H9 (cell line): Measurements from ENCODE around the gene RNF157. TPM values are rescaled to one million over a fixed set of nuclear protein-coding genes. Genes with fewer than 3 reads are reported as not detected.

Experiments used
- DNase-seq: peaks from one replicate; pipeline ENCODE4 v3.0.0-alpha.2; 2017
- H2AFZ ChIP-seq: one replicate; pipeline ENCODE4 v1.6.1; 2013; ENCODE audit warnings: mild to moderate bottlenecking, low read length, control low read depth, moderate library complexity
- H2AK5ac ChIP-seq: 2 replicates; pipeline ENCODE4 v1.6.1; 2013; ENCODE audit warnings: low read length, control low read depth, mixed read lengths; ENCODE audit not compliant: insufficient read length
- H2BK120ac ChIP-seq: one replicate; pipeline ENCODE4 v1.6.1; 2013; ENCODE audit warnings: low read depth, mild to moderate bottlenecking, low read length, control low read depth, inconsistent platforms; ENCODE audit not compliant: poor library complexity, severe bottlenecking
- H2BK12ac ChIP-seq: 2 replicates; pipeline ENCODE4 v1.6.1; 2013; ENCODE audit warnings: low read length, control low read depth, mixed read lengths, low read depth; ENCODE audit not compliant: insufficient read length
- H2BK15ac ChIP-seq: 2 replicates; pipeline ENCODE4 v1.6.1; 2013; ENCODE audit warnings: low read depth, low read length, control low read depth
- H2BK20ac ChIP-seq: one replicate; pipeline ENCODE4 v1.6.1; 2013; ENCODE audit warnings: low read depth, mild to moderate bottlenecking, low read length, control low read depth, inconsistent platforms; ENCODE audit not compliant: poor library complexity, severe bottlenecking
- H2BK5ac ChIP-seq: 2 replicates; pipeline ENCODE4 v1.6.1; 2013; ENCODE audit warnings: low read length, control low read depth, mixed read lengths; ENCODE audit not compliant: insufficient read length
- H3K14ac ChIP-seq: 2 replicates; pipeline ENCODE4 v1.6.1; 2013; ENCODE audit warnings: low read length, control low read depth; ENCODE audit not compliant: insufficient read depth
- H3K18ac ChIP-seq: 2 replicates; pipeline ENCODE4 v1.6.1; 2013; ENCODE audit warnings: low read depth, mild to moderate bottlenecking, mixed read lengths, low read length, control low read depth; ENCODE audit not compliant: insufficient read length
- H3K23ac ChIP-seq: 2 replicates; pipeline ENCODE4 v1.6.1; 2013; ENCODE audit warnings: low read length, control low read depth, mixed read lengths, low read depth; ENCODE audit not compliant: insufficient read length
- H3K23me2 ChIP-seq: 2 replicates; pipeline ENCODE4 v1.6.1; 2013; ENCODE audit warnings: low read depth, mild to moderate bottlenecking, mixed read lengths, low read length, control low read depth; ENCODE audit not compliant: insufficient read length, poor library complexity, severe bottlenecking
- H3K27ac ChIP-seq: 2 replicates; pipeline ENCODE4 v1.5.1; 2013; ENCODE audit warnings: low read length, control low read depth, mixed read lengths, low read depth; ENCODE audit not compliant: insufficient read length
- H3K27me3 ChIP-seq: 2 replicates; pipeline ENCODE4 v1.6.1; 2013; ENCODE audit warnings: low read length, control low read depth, inconsistent platforms; ENCODE audit not compliant: insufficient read depth
- H3K4ac ChIP-seq: 2 replicates; pipeline ENCODE4 v1.6.1; 2013; ENCODE audit warnings: low read depth, mild to moderate bottlenecking, control low read depth, inconsistent platforms, low read length, moderate library complexity
- H3K4me1 ChIP-seq: 2 replicates; pipeline ENCODE4 v1.6.1; 2013; ENCODE audit warnings: low read length, control low read depth, inconsistent platforms; ENCODE audit not compliant: insufficient read depth
- H3K4me2 ChIP-seq: 2 replicates; pipeline ENCODE4 v1.6.1; 2013; ENCODE audit warnings: low read length, control low read depth, mixed read lengths; ENCODE audit not compliant: insufficient read length, insufficient read depth
- H3K56ac ChIP-seq: 2 replicates; pipeline ENCODE4 v1.6.1; 2013; ENCODE audit warnings: low read depth, mild to moderate bottlenecking, mixed read lengths, low read length, control low read depth; ENCODE audit not compliant: insufficient read length
- H3K79me1 ChIP-seq: 2 replicates; pipeline ENCODE4 v1.6.1; 2013; ENCODE audit warnings: low read depth, mild to moderate bottlenecking, moderate library complexity, low read length, control low read depth, inconsistent platforms; ENCODE audit not compliant: insufficient read depth, poor library complexity, severe bottlenecking
- H3K79me2 ChIP-seq: 2 replicates; pipeline ENCODE4 v1.6.1; 2013; ENCODE audit warnings: low read length, control low read depth, inconsistent platforms; ENCODE audit not compliant: insufficient read depth
- H3K9ac ChIP-seq: 2 replicates; pipeline ENCODE4 v1.6.1; 2013; ENCODE audit warnings: low read length, control low read depth, mixed read lengths; ENCODE audit not compliant: insufficient read length; ENCODE audit errors: extremely low read depth
- H3K9me3 ChIP-seq: one replicate; pipeline ENCODE4 v1.6.1; 2013; ENCODE audit warnings: low read depth, low read length, inconsistent platforms; ENCODE audit not compliant: control insufficient read depth
- H3T11ph ChIP-seq: one replicate; pipeline ENCODE4 v1.6.1; 2013; ENCODE audit warnings: mild to moderate bottlenecking, low read length, control low read depth, inconsistent platforms
- H4K20me1 ChIP-seq: one replicate; pipeline ENCODE4 v1.6.1; 2013; ENCODE audit not compliant: control insufficient read depth, insufficient read length, insufficient read depth
- H4K5ac ChIP-seq: 2 replicates; pipeline ENCODE4 v1.6.1; 2013; ENCODE audit warnings: low read depth, mild to moderate bottlenecking, mixed read lengths, low read length, control low read depth; ENCODE audit not compliant: insufficient read length
- H4K8ac ChIP-seq: replicated peaks from 2 replicates; pipeline ENCODE4 v1.6.1; 2013; ENCODE audit warnings: low read length, control low read depth, mixed read lengths, low read depth; ENCODE audit not compliant: insufficient read length
- H4K91ac ChIP-seq: 2 replicates; pipeline ENCODE4 v1.6.1; 2013; ENCODE audit warnings: low read depth, mild to moderate bottlenecking, moderate library complexity, mixed read lengths, low read length, control low read depth; ENCODE audit not compliant: insufficient read length
- H3K27ac Mint-ChIP-seq, 3 experiments: 2 replicates in 2 of 3; 3 replicates in 1 of 3; pipeline ENCODE4 v1.8.0; 2020 to 2021; ENCODE audit warnings: mixed read lengths in 3 of 3, mild to moderate bottlenecking in 1 of 3, moderate library complexity in 1 of 3
- H3K27me3 Mint-ChIP-seq: 2 replicates; pipeline ENCODE4 v1.8.0; 2021; ENCODE audit warnings: low read depth, mild to moderate bottlenecking, moderate library complexity, mixed read lengths
- H3K36me3 Mint-ChIP-seq, 3 experiments: 2 replicates in 2 of 3; 3 replicates in 1 of 3; pipeline ENCODE4 v1.8.0; 2020 to 2021; ENCODE audit warnings: low read depth in 3 of 3, mixed read lengths in 3 of 3; ENCODE audit not compliant: insufficient read depth in 1 of 3
- H3K4me1 Mint-ChIP-seq, 2 experiments: 2 replicates each; pipeline ENCODE4 v1.8.0; 2020; ENCODE audit warnings: mixed read lengths in 2 of 2
- H3K4me3 Mint-ChIP-seq, 2 experiments: 2 replicates in 1 of 2; 3 replicates in 1 of 2; pipeline ENCODE4 v1.8.0; 2020 to 2021; ENCODE audit warnings: mild to moderate bottlenecking in 2 of 2, mixed read lengths in 2 of 2, moderate library complexity in 1 of 2
- H3K9me3 Mint-ChIP-seq, 2 experiments: 2 replicates in 1 of 2; 3 replicates in 1 of 2; pipeline ENCODE4 v1.8.0; 2020; ENCODE audit warnings: mild to moderate bottlenecking in 2 of 2, mixed read lengths in 2 of 2, moderate library complexity in 1 of 2
- CTCF ChIP-seq: fragments of 200-600 bp; sonication (generic); conservative IDR thresholded peaks from 3 replicates; pipeline ENCODE4 v1.8.0; 2021; ENCODE audit warnings: antibody characterized with exemption, mild to moderate bottlenecking
- WGBS: extraction: QIAGEN DNeasy Blood & Tissue Kit; methylation state at CpG from one replicate; pipeline ENCODE4 v1.1.7; 2013; ENCODE audit warnings: missing lambda C conversion rate, low lambda C conversion rate, mixed read lengths; ENCODE audit not compliant: insufficient read length; ENCODE audit errors: extremely low coverage; 5-methylcytosine and 5-hydroxymethylcytosine counted together
- total RNA-seq: library from RNA; stranded (reverse); gene quantifications from 2 replicates; pipeline ENCODE4 v1.2.1, GENCODE V29; 2021

Gene RNF157
- total RNA-seq, 1 experiment from 2014 or later = 9.9 TPM

GRCh38 chr17:76261421-76262215 lies 21.3 kb upstream of the RNF157 start:
- Histone ChIP-seq H3K27ac (no peak overlapping the region), H3T11ph (no peak overlapping the region), H3K79me2 (no peaks in the 10 kb centered on the region), H2AFZ (no peak overlapping the region), H3K18ac (no peak overlapping the region), H2BK15ac (no peak overlapping the region), H3K56ac (no peak overlapping the region), H2BK5ac (no peak overlapping the region), H3K14ac (no peak overlapping the region; the same call in 1 of the 2 replicates), H2BK120ac (no peak overlapping the region), H4K8ac (no peak overlapping the region), H4K91ac (no peak overlapping the region), H3K27me3 (no peaks in the 10 kb centered on the region), H2BK20ac (no peak overlapping the region), H3K4ac (no peak overlapping the region), H3K4me1 (0 out of 2 replicates have a peak, but pooled peaks cover under 1% of the 10 kb centered on the region), H3K4me2 (no peak overlapping the region), H2AK5ac (no peak overlapping the region), H4K5ac (no peak overlapping the region), H3K23me2 (peaks cover 4% of the 10 kb centered on the region), H3K23ac (no peak overlapping the region), H2BK12ac (no peak overlapping the region), H3K79me1 (peaks cover 2% of the 10 kb centered on the region), H3K9me3 (no peaks in the 10 kb centered on the region), H4K20me1 (no peaks in the 10 kb centered on the region), H3K9ac (no peak overlapping the region)
- no peak for TF ChIP-seq CTCF
- no CpG with 5 or more reads among the region's 23 CpGs for WGBS
- H3K4me3 Mint-ChIP-seq = no peak overlapping the region
- H3K27me3 Mint-ChIP-seq = no peaks in the 10 kb centered on the region
- DNase-seq = no peak
- H3K36me3 Mint-ChIP-seq = peaks cover 0 to 3% (median 0%) of the 10 kb centered on the region in 3 experiments; a peak in 2 of 7 replicates
- no peak overlapping the region for H3K27ac Mint-ChIP-seq
- peaks cover 0 to 2% of the 10 kb centered on the region in 2 experiments; a peak in 1 of 5 replicates for H3K9me3 Mint-ChIP-seq
- peaks cover 18 to 24% of the 10 kb centered on the region in 2 experiments for H3K4me1 Mint-ChIP-seq
